GM12878 (cell line): ENCODE measurements around the gene RLIM. TPM values are rescaled to one million over a fixed set of nuclear protein-coding genes. Genes with fewer than 3 reads are reported as not detected.

Experiments
- ATAC-seq: fragments of 200-7000 bp; cut with Tn5 transposase; 3 replicates; pipeline ENCODE4 v1.9.1; 2020; ENCODE audit warnings: mild to moderate bottlenecking, moderate library complexity
- BruUV-seq: library from RNA; stranded (reverse); fragments of 400-500 nt; replicated peaks from 2 replicates; lab custom pipeline; 2021; lab: Mats Ljungman, UMichigan
- CTCF ChIA-PET: fragments of 300-600 bp; sonication (Branson Sonifier 250); formaldehyde crosslinking; extraction: SDS; loops from one replicate; lab custom pipeline; 2021; ENCODE audit warnings: inconsistent platforms; lab: Yijun Ruan, JAX
- POLR2A ChIA-PET: fragments of 350-600 bp; formaldehyde crosslinking; extraction: SDS; loops from one replicate; lab custom pipeline; 2021; ENCODE audit warnings: inconsistent platforms; lab: Charles Lee
- RAD21 ChIA-PET: fragments of 300-600 bp; sonication (Branson Sonifier 250); formaldehyde crosslinking; loops from one replicate; lab custom pipeline; 2023; ENCODE audit warnings: antibody characterized with exemption; ENCODE audit not compliant: unreplicated experiment; lab: Charles Lee
- SMC1A ChIA-PET: fragments of 300-600 bp; sonication (Branson Sonifier 250); formaldehyde crosslinking; loops from one replicate; lab custom pipeline; 2023; ENCODE audit not compliant: unreplicated experiment, uncharacterized antibody; lab: Charles Lee
- DNase-seq: peaks from one replicate; pipeline ENCODE4 v3.0.0-alpha.2; 2011; ENCODE audit warnings: low read depth, low spot score
- FAIRE-seq: peaks from 3 replicates; lab custom pipeline; 2011; peaks lifted over from hg19 to GRCh38; lab: Jason Lieb, UNC
- H2AFZ ChIP-seq: 2 replicates; pipeline ENCODE4 v1.6.0; 2011; ENCODE audit warnings: low read depth, low read length, control low read depth; ENCODE audit not compliant: control insufficient read depth
- H3K27ac ChIP-seq: 2 replicates; pipeline ENCODE4 v1.5.1; 2011; ENCODE audit warnings: control low read depth; ENCODE audit not compliant: control insufficient read depth, insufficient read depth
- H3K27me3 ChIP-seq, 2 experiments: replicated peaks in 1 of 2; 2 replicates each; pipeline versions ENCODE4 v1.6.0 to v1.6.1; 2011; ENCODE audit warnings: low read length in 1 of 2; ENCODE audit not compliant: control insufficient read depth in 2 of 2, insufficient read depth in 2 of 2
- H3K36me3 ChIP-seq, 2 experiments: 2 replicates each; pipeline ENCODE4 v1.5.1; 2011; ENCODE audit warnings: low read length in 1 of 2; ENCODE audit not compliant: control insufficient read depth in 2 of 2, insufficient read depth in 2 of 2
- H3K4me1 ChIP-seq: 2 replicates; pipeline ENCODE4 v1.6.1; 2011; ENCODE audit warnings: mild to moderate bottlenecking, low read length, moderate library complexity, mixed read lengths; ENCODE audit not compliant: control insufficient read depth, insufficient read depth
- H3K4me2 ChIP-seq: 2 replicates; pipeline ENCODE4 v1.6.0; 2011; ENCODE audit warnings: control low read depth; ENCODE audit not compliant: control insufficient read depth, insufficient read depth
- H3K4me3 ChIP-seq: fragments of 200-600 bp; sonication (generic); 2 replicates; pipeline ENCODE4 v1.5.1; 2016
- H3K79me2 ChIP-seq: 2 replicates; pipeline ENCODE4 v1.6.0; 2011; ENCODE audit warnings: low read length; ENCODE audit not compliant: control insufficient read depth, insufficient read depth
- H3K9ac ChIP-seq: 2 replicates; pipeline ENCODE4 v1.8.0; 2011; ENCODE audit warnings: low read length, control low read depth, mixed read lengths; ENCODE audit not compliant: control insufficient read depth, insufficient read depth
- H3K9me3 ChIP-seq: replicated peaks from 3 replicates; pipeline ENCODE4 v1.5.1; 2011; ENCODE audit warnings: mild to moderate bottlenecking, low read length; ENCODE audit not compliant: control insufficient read depth, insufficient read depth
- H4K20me1 ChIP-seq: 2 replicates; pipeline ENCODE4 v1.6.0; 2011; ENCODE audit not compliant: control insufficient read depth, insufficient read depth
- DPF2 ChIP-seq: fragments of 450-650 bp; IDR thresholded peaks from 2 replicates; pipeline ENCODE4 v1.6.1; 2017; ENCODE audit warnings: mild to moderate bottlenecking
- IKZF2 ChIP-seq, 2 experiments: fragments of 450-650 bp; IDR thresholded peaks; 2 replicates each; pipeline ENCODE4 v1.6.1; 2017; ENCODE audit warnings: mild to moderate bottlenecking in 2 of 2, moderate library complexity in 2 of 2
- POU2F2 ChIP-seq: IDR thresholded peaks from 3 replicates; pipeline ENCODE4 v1.6.1; 2011; ENCODE audit warnings: low read depth, mild to moderate bottlenecking, low read length, borderline replicate concordance
- RB1 ChIP-seq: fragments of 450-650 bp; formaldehyde crosslinking; IDR thresholded peaks from 2 replicates; pipeline ENCODE4 v1.6.1; 2017; ENCODE audit warnings: mild to moderate bottlenecking, borderline replicate concordance
- SUPT20H ChIP-seq: IDR thresholded peaks from 2 replicates; pipeline ENCODE4 v1.6.1; 2011; ENCODE audit warnings: low read depth, mild to moderate bottlenecking, low read length, moderate library complexity, borderline replicate concordance; ENCODE audit not compliant: control insufficient read depth
- TBL1XR1 ChIP-seq: IDR thresholded peaks from 2 replicates; pipeline ENCODE4 v1.6.1; 2012; ENCODE audit warnings: low read depth, low read length, improper control_type of control experiment
- ZNF207 ChIP-seq: fragments of 450-650 bp; IDR thresholded peaks from 2 replicates; pipeline ENCODE4 v1.6.1; 2014; ENCODE audit warnings: antibody characterized with exemption, mild to moderate bottlenecking, borderline replicate concordance
- ZNF217 ChIP-seq: fragments of 450-650 bp; IDR thresholded peaks from 2 replicates; pipeline ENCODE4 v1.6.1; 2017; ENCODE audit warnings: antibody characterized with exemption, mild to moderate bottlenecking
- WGBS: methylation state at CpG from one replicate; pipeline ENCODE4 v1.1.6; 2016; ENCODE audit warnings: low lambda C conversion rate; ENCODE audit not compliant: insufficient replicate concordance, insufficient coverage; ENCODE audit errors: missing lambda C conversion rate; 5-methylcytosine and 5-hydroxymethylcytosine counted together
- in situ Hi-C: fragments of 300-500 bp; cut with MboI; formaldehyde crosslinking; loops from 9 replicates; pipeline ENCODE4 v1.14.3; 2018; ENCODE audit warnings: mixed read lengths
- intact Hi-C: fragments of 100-400 bp; cut with micrococcal nuclease; formaldehyde crosslinking; loops from one replicate; pipeline ENCODE4 v1.14.2; 2022; ENCODE audit not compliant: unreplicated experiment
- polyA plus RNA-seq, 11 experiments: library from polyadenylated mRNA; depleted of rRNA in 4 of 11; unstranded in 6 of 11; stranded (reverse) in 5 of 11; fragments of >200 nt; fragmentation: Nextera tagmentation in 4 of 11; fragmentation: Illumina TruSeq in 1 of 11; extraction: Ambion mirVana in 4 of 11; extraction: Trizol in 1 of 11; gene quantifications; 1 replicate in 1 of 11; 2 replicates in 10 of 11; pipeline versions ENCODE4 v1.2.1 to v1.2.3, GENCODE V29; 2011 to 2016; ENCODE audit warnings: inconsistent platforms in 2 of 11, missing spikeins in 2 of 11, low read depth in 1 of 11
- total RNA-seq, 4 experiments: library from RNA; depleted of rRNA in 3 of 4; stranded (reverse); fragments of >200 nt in 3 of 4; fragmentation: Illumina TruSeq in 1 of 4; extraction: Trizol in 1 of 4; gene quantifications; 2 replicates each; pipeline versions ENCODE4 v1.2.1 to v1.2.3, GENCODE V29; 2013 to 2021
- TF ChIP-seq, protein P1 (sequence below): IDR thresholded peaks from 2 replicates; pipeline ENCODE4 v1.6.1; 2011; ENCODE audit warnings: borderline replicate concordance, low read depth, mild to moderate bottlenecking, moderate library complexity, low read length; ENCODE audit not compliant: insufficient read depth, poor library complexity, severe bottlenecking
- TF ChIP-seq, protein P2 (sequence below): fragments of 450-650 bp; IDR thresholded peaks from 2 replicates; pipeline ENCODE4 v1.6.1; 2017; ENCODE audit warnings: mild to moderate bottlenecking, moderate library complexity

Gene RLIM
- total and polyA plus RNA-seq, 10 of the 15 experiments (the other 5 are each of a cell fraction or from before 2014, with no cell fraction given): 4.0 to 33.9 (median 15.1) TPM

DNA sequence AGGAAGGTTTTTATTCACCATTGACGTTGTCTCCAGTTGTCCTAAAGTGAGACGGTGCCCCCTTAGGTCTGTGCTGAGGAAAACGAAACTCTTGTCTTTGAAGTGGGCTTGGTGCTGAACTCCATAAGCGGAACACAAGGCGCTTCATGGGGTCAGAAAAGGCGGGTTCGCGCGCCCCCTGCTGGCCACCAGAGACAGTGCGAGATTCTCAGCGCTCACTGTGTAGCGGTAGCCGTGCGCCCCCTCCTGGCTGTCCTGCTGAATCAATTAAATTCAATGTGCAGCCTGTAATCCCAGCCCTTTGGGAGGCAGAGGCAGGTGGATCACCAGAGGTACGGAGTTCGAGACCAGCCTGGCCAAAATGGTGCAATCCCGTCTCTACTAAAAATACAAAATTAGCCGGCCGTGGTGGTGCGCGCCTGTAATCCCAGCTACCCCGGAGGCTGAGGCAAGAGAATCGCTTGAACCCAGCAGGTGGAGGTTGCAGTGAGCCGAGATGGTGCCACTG lies 64.1 kb downstream of the RLIM start (continued):
- TF ChIP-seq POU2F2 (peak; percentile 71; the same call in 1 of the 3 replicates), DPF2 (no peak), IKZF2 (IDR thresholded peaks at IDR 0.05) (peak in 1 of 2 experiments; percentile 45; a peak in 1 of 4 replicates)
- TF ChIP-seq, protein P1, sequence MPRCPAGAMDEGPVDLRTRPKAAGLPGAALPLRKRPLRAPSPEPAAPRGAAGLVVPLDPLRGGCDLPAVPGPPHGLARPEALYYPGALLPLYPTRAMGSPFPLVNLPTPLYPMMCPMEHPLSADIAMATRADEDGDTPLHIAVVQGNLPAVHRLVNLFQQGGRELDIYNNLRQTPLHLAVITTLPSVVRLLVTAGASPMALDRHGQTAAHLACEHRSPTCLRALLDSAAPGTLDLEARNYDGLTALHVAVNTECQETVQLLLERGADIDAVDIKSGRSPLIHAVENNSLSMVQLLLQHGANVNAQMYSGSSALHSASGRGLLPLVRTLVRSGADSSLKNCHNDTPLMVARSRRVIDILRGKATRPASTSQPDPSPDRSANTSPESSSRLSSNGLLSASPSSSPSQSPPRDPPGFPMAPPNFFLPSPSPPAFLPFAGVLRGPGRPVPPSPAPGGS: no peak
- TF ChIP-seq, all 136 proteins: peak for 21

DNA sequence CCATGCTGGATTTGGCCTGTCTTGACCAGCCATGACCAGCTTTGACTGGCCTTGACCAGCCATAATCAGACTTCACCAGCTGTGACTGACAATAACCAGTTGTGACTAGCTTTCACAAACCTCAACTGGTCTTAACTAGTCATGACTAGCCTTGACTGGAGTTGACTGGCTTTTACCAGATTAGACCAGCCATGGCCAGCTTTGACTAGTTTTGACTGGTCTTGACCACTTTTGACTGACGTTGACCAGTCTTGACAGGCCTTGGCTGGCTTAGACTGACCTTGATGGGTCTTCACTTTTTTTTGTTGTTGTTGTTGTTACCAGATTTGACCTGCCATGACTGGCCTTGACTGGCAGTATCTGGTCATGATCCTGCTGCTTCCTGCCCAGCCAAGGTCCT lies 67.4 kb downstream of the RLIM start:
- Histone ChIP-seq H3K9ac (no peak overlapping the region), H3K9me3 (no peaks in the 10 kb centered on the region; the same call in 2 of the 3 replicates), H3K4me1 (no peaks in the 10 kb centered on the region), H3K4me2 (no peak overlapping the region), H2AFZ (no peak overlapping the region), H3K27ac (no peak overlapping the region), H3K79me2 (no peaks in the 10 kb centered on the region), H4K20me1 (no peaks in the 10 kb centered on the region), H3K36me3 (no peaks in the 10 kb centered on the region), H3K4me3 (no peak overlapping the region), H3K27me3 (no peaks in the 10 kb centered on the region)
- ChIA-PET CTCF (interaction anchor here (0.7 to 1.1 kb wide), 3 partner anchors 36 to 164 kb away, joined by 3 read pairs; no protein-coding TSS in a partner anchor), SMC1A (interaction anchor here (1.0 kb wide), 2 partner anchors 12 to 56 kb away, joined by 3 read pairs; no protein-coding TSS in a partner anchor), RAD21 (interaction anchor here (0.9 kb wide), 1 partner anchor 12 kb away, joined by 4 read pairs; no protein-coding TSS in a partner anchor), POLR2A (no interaction called here)
- FAIRE-seq (no peak), DNase-seq (no peak), ATAC-seq (no peak)
- intact Hi-C loops: no loop called here
- in situ Hi-C loops: loop anchor here (5.0 to 10.0 kb wide), 2 partner anchors 165 to 692 kb away; partner anchors contain the start of gene XIST
- no peak for TF ChIP-seq SUPT20H
- no peak for TF ChIP-seq RB1
- TF ChIP-seq, protein P2, sequence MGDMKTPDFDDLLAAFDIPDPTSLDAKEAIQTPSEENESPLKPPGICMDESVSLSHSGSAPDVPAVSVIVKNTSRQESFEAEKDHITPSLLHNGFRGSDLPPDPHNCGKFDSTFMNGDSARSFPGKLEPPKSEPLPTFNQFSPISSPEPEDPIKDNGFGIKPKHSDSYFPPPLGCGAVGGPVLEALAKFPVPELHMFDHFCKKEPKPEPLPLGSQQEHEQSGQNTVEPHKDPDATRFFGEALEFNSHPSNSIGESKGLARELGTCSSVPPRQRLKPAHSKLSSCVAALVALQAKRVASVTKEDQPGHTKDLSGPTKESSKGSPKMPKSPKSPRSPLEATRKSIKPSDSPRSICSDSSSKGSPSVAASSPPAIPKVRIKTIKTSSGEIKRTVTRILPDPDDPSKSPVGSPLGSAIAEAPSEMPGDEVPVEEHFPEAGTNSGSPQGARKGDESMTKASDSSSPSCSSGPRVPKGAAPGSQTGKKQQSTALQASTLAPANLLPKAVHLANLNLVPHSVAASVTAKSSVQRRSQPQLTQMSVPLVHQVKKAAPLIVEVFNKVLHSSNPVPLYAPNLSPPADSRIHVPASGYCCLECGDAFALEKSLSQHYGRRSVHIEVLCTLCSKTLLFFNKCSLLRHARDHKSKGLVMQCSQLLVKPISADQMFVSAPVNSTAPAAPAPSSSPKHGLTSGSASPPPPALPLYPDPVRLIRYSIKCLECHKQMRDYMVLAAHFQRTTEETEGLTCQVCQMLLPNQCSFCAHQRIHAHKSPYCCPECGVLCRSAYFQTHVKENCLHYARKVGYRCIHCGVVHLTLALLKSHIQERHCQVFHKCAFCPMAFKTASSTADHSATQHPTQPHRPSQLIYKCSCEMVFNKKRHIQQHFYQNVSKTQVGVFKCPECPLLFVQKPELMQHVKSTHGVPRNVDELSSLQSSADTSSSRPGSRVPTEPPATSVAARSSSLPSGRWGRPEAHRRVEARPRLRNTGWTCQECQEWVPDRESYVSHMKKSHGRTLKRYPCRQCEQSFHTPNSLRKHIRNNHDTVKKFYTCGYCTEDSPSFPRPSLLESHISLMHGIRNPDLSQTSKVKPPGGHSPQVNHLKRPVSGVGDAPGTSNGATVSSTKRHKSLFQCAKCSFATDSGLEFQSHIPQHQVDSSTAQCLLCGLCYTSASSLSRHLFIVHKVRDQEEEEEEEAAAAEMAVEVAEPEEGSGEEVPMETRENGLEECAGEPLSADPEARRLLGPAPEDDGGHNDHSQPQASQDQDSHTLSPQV: no peak
- no peak for TF ChIP-seq TBL1XR1
- TF ChIP-seq, protein P1: peak; percentile 75
- TF ChIP-seq ZNF217: no peak
- no peak for TF ChIP-seq ZNF207
- BruUV-seq: no TSS peak
- 0% methylated on average over 1 of the region's 1 CpG for WGBS
